Brain microvascular endothelial cell (primary cell): ENCODE measurements around the gene FGFR1OP2.
A peak's percentile ranks its signal among the peaks of the same experiment; 100 is the strongest.

Experiments used
- DNase-seq: peaks from one replicate; pipeline ENCODE4 v3.0.0-alpha.2; 2020
- H3K27ac ChIP-seq: fragments of 250-450 bp; sonication (Bioruptor Pico); 2 replicates; pipeline ENCODE4 v1.5.1; 2020; ENCODE audit warnings: mild to moderate bottlenecking, moderate library complexity
- H3K27me3 ChIP-seq: fragments of 250-450 bp; sonication (Bioruptor Pico); replicated peaks from 2 replicates; pipeline ENCODE4 v1.5.1; 2020; ENCODE audit warnings: mild to moderate bottlenecking
- H3K36me3 ChIP-seq: fragments of 250-450 bp; sonication (Bioruptor Pico); replicated peaks from 2 replicates; pipeline ENCODE4 v1.5.1; 2020; ENCODE audit warnings: mild to moderate bottlenecking
- H3K4me3 ChIP-seq: 2 replicates; pipeline ENCODE4 v1.5.1; 2011; ENCODE audit warnings: low read depth, mild to moderate bottlenecking, control low read depth, low read length, moderate library complexity
- CTCF ChIP-seq: IDR thresholded peaks from 2 replicates; pipeline ENCODE4 v1.5.1; 2011; ENCODE audit warnings: low read depth, mild to moderate bottlenecking, moderate library complexity, low read length, control low read depth, inconsistent platforms; ENCODE audit errors: missing control alignments
- in situ Hi-C: cut with HindIII; loops from 2 replicates; pipeline ENCODE4 v1.10.0; 2017; ENCODE audit warnings: low sequenced_read_pairs, low pct_ligation_motif_present

FGFR1OP2 gene

GRCh38 chr12:26929590-26929989, 8.7 kb upstream of the FGFR1OP2 start:
- in situ Hi-C loops, result no loop called here
- H3K27ac ChIP-seq, result no peak overlapping the region
- DNase-seq, result no peak
- TF ChIP-seq CTCF, result no peak
- H3K27me3 ChIP-seq, result no peaks in the 10 kb centered on the region
- peaks cover 21% of the 10 kb centered on the region for H3K36me3 ChIP-seq
- H3K4me3 ChIP-seq, result no peak overlapping the region

GRCh38 chr12:26935636-26936378, 2.5 kb upstream of the FGFR1OP2 start:
- no peaks in the 10 kb centered on the region for H3K27me3 ChIP-seq
- no peak overlapping the region for H3K27ac ChIP-seq
- H3K36me3 ChIP-seq, result peaks cover 6% of the 10 kb centered on the region
- H3K4me3 ChIP-seq, result peak overlapping the region; percentile 96
- DNase-seq, result no peak
- TF ChIP-seq CTCF, result no peak
- in situ Hi-C loops, result no loop called here

GRCh38 chr12:26936559-26937442, 1.5 kb upstream of the FGFR1OP2 start:
- in situ Hi-C loops, result no loop called here
- peaks cover 6% of the 10 kb centered on the region for H3K36me3 ChIP-seq
- no peak for TF ChIP-seq CTCF
- no peak for DNase-seq
- no peaks in the 10 kb centered on the region for H3K27me3 ChIP-seq
- peak overlapping the region; percentile 96 for H3K4me3 ChIP-seq
- H3K27ac ChIP-seq, result peak overlapping the region; percentile 97

- no peak for DNase-seq
- peak overlapping the region; percentile 97 for H3K27ac ChIP-seq
- H3K4me3 ChIP-seq, result peak overlapping the region; percentile 96
- in situ Hi-C loops, result no loop called here
- H3K36me3 ChIP-seq, result peaks cover 3% of the 10 kb centered on the region
- no peaks in the 10 kb centered on the region for H3K27me3 ChIP-seq
- no peak for TF ChIP-seq CTCF
Observed at GRCh38 chr12:26937443-26937862, 817 bp upstream of the FGFR1OP2 start.

GRCh38 chr12:26938701-26939062, 412 bp downstream of the FGFR1OP2 start:
- peak overlapping the region; percentile 96 for H3K4me3 ChIP-seq
- peak overlapping the region; percentile 97 for H3K27ac ChIP-seq
- TF ChIP-seq CTCF, result no peak
- no peak for DNase-seq
- H3K27me3 ChIP-seq, result no peaks in the 10 kb centered on the region
- peaks cover 3% of the 10 kb centered on the region for H3K36me3 ChIP-seq
- in situ Hi-C loops, result no loop called here
